Ovary (tissue), 9 donors: ENCODE measurements around the gene GDF7. TPM values are rescaled to one million over a fixed set of nuclear protein-coding genes. Genes with fewer than 3 reads are reported as not detected.

Source experiments
- DNase-seq, 5 donors: peaks; one replicate each; pipeline ENCODE4 v3.0.0-alpha.2; 2019 to 2020
- H3K27ac ChIP-seq, 2 donors: fragments of 200-600 bp; one replicate each; pipeline versions ENCODE4 v1.5.1 to v1.8.0; 2019 to 2022
- H3K27me3 ChIP-seq: fragments of 200-600 bp; one replicate; pipeline ENCODE4 v1.8.0; 2022
- H3K36me3 ChIP-seq: fragments of 200-600 bp; sonication (generic); one replicate; pipeline ENCODE4 v1.5.1; 2019
- H3K4me1 ChIP-seq: one replicate; pipeline ENCODE4 v1.8.1; 2013; ENCODE audit warnings: mild to moderate bottlenecking, moderate library complexity; ENCODE audit not compliant: insufficient read depth
- H3K4me3 ChIP-seq: fragments of 200-600 bp; sonication (generic); one replicate; pipeline ENCODE4 v1.5.1; 2017
- H3K9me3 ChIP-seq, 2 donors: fragments of 200-600 bp in 1 of 2; sonication (generic) in 1 of 2; one replicate each; pipeline versions ENCODE4 v1.5.1 to v1.8.1; 2013 to 2019; ENCODE audit warnings: mild to moderate bottlenecking in 1 of 2, moderate library complexity in 1 of 2
- EP300 ChIP-seq: sonication (generic); formaldehyde crosslinking; IDR thresholded peaks from one replicate; pipeline ENCODE4 v1.6.1; 2017; ENCODE audit warnings: antibody characterized with exemption
- POLR2A ChIP-seq: fragments of 450-650 bp; IDR thresholded peaks from one replicate; pipeline ENCODE4 v1.6.1; 2017; ENCODE audit warnings: antibody characterized with exemption, mild to moderate bottlenecking, moderate library complexity
- WGBS, 3 donors: extraction: QIAGEN DNeasy Blood & Tissue Kit in 1 of 3; methylation state at CpG; one replicate each; pipeline versions ENCODE4 v1.1.5 to v1.1.7; 2013 to 2017; 5-methylcytosine and 5-hydroxymethylcytosine counted together
- intact Hi-C, 4 donors: fragments of 100-400 bp; cut with DNase I; formaldehyde crosslinking; loops; one replicate each; pipeline versions ENCODE4 v1.11.0 to v1.15.1; 2022 to 2023
- polyA plus RNA-seq, 2 donors: library from polyadenylated mRNA; stranded (reverse); fragments of 200-250 nt in 1 of 2; fragments of 350-450 nt in 1 of 2; fragmentation: Illumina TruSeq in 1 of 2; extraction: RNeasy Lipid Tissue Mini Kit (QIAGEN cat#74804) in 1 of 2; gene quantifications; one replicate each; pipeline ENCODE4 v1.2.3, GENCODE V29; 2013 to 2014
- total RNA-seq, 7 donors: library from RNA; depleted of rRNA in 2 of 7; stranded (reverse); fragments of >200 nt in 2 of 7; fragmentation: NEBNext Ultra II Directional in 3 of 7; extraction: Animal tissue kit (Norgen Biotek cat#: 25700) in 3 of 7; gene quantifications; one replicate each; pipeline versions ENCODE4 v1.1.0 to v1.2.4, GENCODE V29; 2016 to 2023
- TF ChIP-seq, protein P1 (sequence below), 3 donors: fragments of 450-650 bp in 2 of 3; fragments of 200-600 bp in 1 of 3; IDR thresholded peaks; one replicate each; pipeline versions ENCODE4 v1.5.1 to v1.8.0; 2016 to 2022; ENCODE audit warnings: antibody characterized with exemption in 3 of 3, mild to moderate bottlenecking in 1 of 3
- donor health status: DM: no; HTN: no; CAD: no; lungs with moderate emphysema.
- donor health status: DM: no; HTN: no; CAD: no.
- donor health status: Bipolar disorder and iron deficiency.
- donor health status: DM: yes; HTN: yes; CAD: no.
- donor health status: DM: no; HTN: no; CAD: no.
- donor health status: DM: yes; HTN: yes; CAD: no.

GDF7 gene
- total and polyA plus RNA-seq, 9 donors: 0.11 to 1.7 (median 0.48) TPM

- DNase-seq: no peak
- H3K27ac ChIP-seq: no peak overlapping the region
- no peaks in the 10 kb centered on the region for H3K9me3 ChIP-seq
- 92 to 94% (median 94%) methylated on average over 5 of the region's 5 CpGs for WGBS, 3 donors
- TF ChIP-seq, protein P1, sequence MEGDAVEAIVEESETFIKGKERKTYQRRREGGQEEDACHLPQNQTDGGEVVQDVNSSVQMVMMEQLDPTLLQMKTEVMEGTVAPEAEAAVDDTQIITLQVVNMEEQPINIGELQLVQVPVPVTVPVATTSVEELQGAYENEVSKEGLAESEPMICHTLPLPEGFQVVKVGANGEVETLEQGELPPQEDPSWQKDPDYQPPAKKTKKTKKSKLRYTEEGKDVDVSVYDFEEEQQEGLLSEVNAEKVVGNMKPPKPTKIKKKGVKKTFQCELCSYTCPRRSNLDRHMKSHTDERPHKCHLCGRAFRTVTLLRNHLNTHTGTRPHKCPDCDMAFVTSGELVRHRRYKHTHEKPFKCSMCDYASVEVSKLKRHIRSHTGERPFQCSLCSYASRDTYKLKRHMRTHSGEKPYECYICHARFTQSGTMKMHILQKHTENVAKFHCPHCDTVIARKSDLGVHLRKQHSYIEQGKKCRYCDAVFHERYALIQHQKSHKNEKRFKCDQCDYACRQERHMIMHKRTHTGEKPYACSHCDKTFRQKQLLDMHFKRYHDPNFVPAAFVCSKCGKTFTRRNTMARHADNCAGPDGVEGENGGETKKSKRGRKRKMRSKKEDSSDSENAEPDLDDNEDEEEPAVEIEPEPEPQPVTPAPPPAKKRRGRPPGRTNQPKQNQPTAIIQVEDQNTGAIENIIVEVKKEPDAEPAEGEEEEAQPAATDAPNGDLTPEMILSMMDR (IDR thresholded peaks at IDR 0.05): no peak
- no peak for TF ChIP-seq POLR2A
- TF ChIP-seq EP300: no peak
- intact Hi-C loops: no loop called here
- H3K4me1 ChIP-seq: peaks cover 2% of the 10 kb centered on the region
- H3K36me3 ChIP-seq: no peaks in the 10 kb centered on the region
- no peaks in the 10 kb centered on the region for H3K27me3 ChIP-seq
- H3K4me3 ChIP-seq: no peak overlapping the region
These were observed 60.0 kb downstream of the GDF7 start for GRCh38 chr2:20726913-20727312.

DNA sequence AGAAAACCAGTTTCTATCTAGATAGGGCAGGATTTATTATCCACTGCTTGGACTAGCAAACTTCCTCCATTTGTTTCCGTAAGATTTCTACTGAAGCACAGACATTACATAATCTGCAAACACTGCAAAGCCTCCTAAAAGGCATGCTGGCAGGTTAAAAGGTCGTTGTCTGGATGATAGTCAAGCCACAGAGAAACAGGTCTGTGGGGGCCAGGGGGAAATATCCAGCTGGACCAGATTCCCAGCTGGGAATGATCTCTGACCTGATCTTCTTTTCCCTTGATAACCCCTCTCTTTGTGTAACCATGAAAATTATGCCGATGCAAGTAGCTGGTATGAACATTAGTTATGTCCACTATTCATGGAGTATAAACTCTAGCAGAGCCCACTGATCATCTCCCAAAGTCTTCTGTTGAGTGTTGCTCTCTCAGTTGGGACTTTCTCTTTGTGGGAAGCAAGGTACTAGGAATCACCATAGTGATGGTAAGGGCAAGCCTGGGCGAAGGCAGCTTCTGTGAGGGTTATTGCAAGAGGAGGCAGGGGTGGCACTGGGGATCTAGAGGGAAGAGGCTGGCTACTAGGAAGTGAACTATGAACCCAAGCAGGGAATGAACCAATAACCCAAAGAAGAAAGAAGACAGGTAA is 61.3 kb downstream of the GDF7 start:
- peak in 3 of 5 donors; percentile 15 to 35 (median 17) for DNase-seq
- TF ChIP-seq, protein P1 (IDR thresholded peaks at IDR 0.05): no peak
- TF ChIP-seq EP300: no peak
- Histone ChIP-seq H3K27me3 (no peaks in the 10 kb centered on the region), H3K9me3 (no peaks in the 10 kb centered on the region), H3K36me3 (no peaks in the 10 kb centered on the region), H3K4me1 (peaks cover 2% of the 10 kb centered on the region), H3K27ac (no peak overlapping the region), H3K4me3 (no peak overlapping the region)
- intact Hi-C loops: no loop called here
- WGBS, 3 donors: 32 to 34% (median 33%) methylated on average over 4 of the region's 4 CpGs

Other genes with a start within 250 kb of the GDF7 start
- 1,000 to 10,000 TPM in 2 of 7 donors, 100 to 1,000 TPM in 5; 315 to 1,363 (median 467) TPM for gene RHOB, start 220.1 kb upstream of the GDF7 start, total RNA-seq
- gene RHOB, start 220.1 kb upstream of the GDF7 start, polyA plus RNA-seq: 100 to 1,000 TPM; 200 to 275 TPM
- gene HS1BP3, start 16.0 kb upstream of the GDF7 start, total RNA-seq: 10 to 100 TPM; 12.8 to 24.4 (median 22.4) TPM
- gene HS1BP3, start 16.0 kb upstream of the GDF7 start, polyA plus RNA-seq: 10 to 100 TPM; 12.0 to 22.2 TPM
- 10 to 100 TPM in 4 of 7 donors, 1 to 10 TPM in 3; 4.0 to 16.5 (median 11.0) TPM for gene LDAH, start 156.0 kb downstream of the GDF7 start, total RNA-seq
- 10 to 100 TPM in 1 of 2 donors, 1 to 10 TPM in 1; 6.3 to 21.0 TPM for gene LDAH, start 156.0 kb downstream of the GDF7 start, polyA plus RNA-seq